H9 (cell line): Measurements from ENCODE around the gene SCNN1G. TPM values are rescaled to one million over a fixed set of nuclear protein-coding genes. Genes with fewer than 3 reads are reported as not detected.

Experiments used
- DNase-seq: peaks from one replicate; pipeline ENCODE4 v3.0.0-alpha.2; 2017
- H2AFZ ChIP-seq: one replicate; pipeline ENCODE4 v1.6.1; 2013; ENCODE audit warnings: mild to moderate bottlenecking, low read length, control low read depth, moderate library complexity
- H2AK5ac ChIP-seq: 2 replicates; pipeline ENCODE4 v1.6.1; 2013; ENCODE audit warnings: low read length, control low read depth, mixed read lengths; ENCODE audit not compliant: insufficient read length
- H2BK120ac ChIP-seq: one replicate; pipeline ENCODE4 v1.6.1; 2013; ENCODE audit warnings: low read depth, mild to moderate bottlenecking, low read length, control low read depth, inconsistent platforms; ENCODE audit not compliant: poor library complexity, severe bottlenecking
- H2BK12ac ChIP-seq: 2 replicates; pipeline ENCODE4 v1.6.1; 2013; ENCODE audit warnings: low read length, control low read depth, mixed read lengths, low read depth; ENCODE audit not compliant: insufficient read length
- H2BK15ac ChIP-seq: 2 replicates; pipeline ENCODE4 v1.6.1; 2013; ENCODE audit warnings: low read depth, low read length, control low read depth
- H2BK20ac ChIP-seq: one replicate; pipeline ENCODE4 v1.6.1; 2013; ENCODE audit warnings: low read depth, mild to moderate bottlenecking, low read length, control low read depth, inconsistent platforms; ENCODE audit not compliant: poor library complexity, severe bottlenecking
- H2BK5ac ChIP-seq: 2 replicates; pipeline ENCODE4 v1.6.1; 2013; ENCODE audit warnings: low read length, control low read depth, mixed read lengths; ENCODE audit not compliant: insufficient read length
- H3K14ac ChIP-seq: 2 replicates; pipeline ENCODE4 v1.6.1; 2013; ENCODE audit warnings: low read length, control low read depth; ENCODE audit not compliant: insufficient read depth
- H3K18ac ChIP-seq: 2 replicates; pipeline ENCODE4 v1.6.1; 2013; ENCODE audit warnings: low read depth, mild to moderate bottlenecking, mixed read lengths, low read length, control low read depth; ENCODE audit not compliant: insufficient read length
- H3K23ac ChIP-seq: 2 replicates; pipeline ENCODE4 v1.6.1; 2013; ENCODE audit warnings: low read length, control low read depth, mixed read lengths, low read depth; ENCODE audit not compliant: insufficient read length
- H3K23me2 ChIP-seq: 2 replicates; pipeline ENCODE4 v1.6.1; 2013; ENCODE audit warnings: low read depth, mild to moderate bottlenecking, mixed read lengths, low read length, control low read depth; ENCODE audit not compliant: insufficient read length, poor library complexity, severe bottlenecking
- H3K27ac ChIP-seq: 2 replicates; pipeline ENCODE4 v1.5.1; 2013; ENCODE audit warnings: low read length, control low read depth, mixed read lengths, low read depth; ENCODE audit not compliant: insufficient read length
- H3K27me3 ChIP-seq: 2 replicates; pipeline ENCODE4 v1.6.1; 2013; ENCODE audit warnings: low read length, control low read depth, inconsistent platforms; ENCODE audit not compliant: insufficient read depth
- H3K4ac ChIP-seq: 2 replicates; pipeline ENCODE4 v1.6.1; 2013; ENCODE audit warnings: low read depth, mild to moderate bottlenecking, control low read depth, inconsistent platforms, low read length, moderate library complexity
- H3K4me1 ChIP-seq: 2 replicates; pipeline ENCODE4 v1.6.1; 2013; ENCODE audit warnings: low read length, control low read depth, inconsistent platforms; ENCODE audit not compliant: insufficient read depth
- H3K4me2 ChIP-seq: 2 replicates; pipeline ENCODE4 v1.6.1; 2013; ENCODE audit warnings: low read length, control low read depth, mixed read lengths; ENCODE audit not compliant: insufficient read length, insufficient read depth
- H3K56ac ChIP-seq: 2 replicates; pipeline ENCODE4 v1.6.1; 2013; ENCODE audit warnings: low read depth, mild to moderate bottlenecking, mixed read lengths, low read length, control low read depth; ENCODE audit not compliant: insufficient read length
- H3K79me1 ChIP-seq: 2 replicates; pipeline ENCODE4 v1.6.1; 2013; ENCODE audit warnings: low read depth, mild to moderate bottlenecking, moderate library complexity, low read length, control low read depth, inconsistent platforms; ENCODE audit not compliant: insufficient read depth, poor library complexity, severe bottlenecking
- H3K79me2 ChIP-seq: 2 replicates; pipeline ENCODE4 v1.6.1; 2013; ENCODE audit warnings: low read length, control low read depth, inconsistent platforms; ENCODE audit not compliant: insufficient read depth
- H3K9ac ChIP-seq: 2 replicates; pipeline ENCODE4 v1.6.1; 2013; ENCODE audit warnings: low read length, control low read depth, mixed read lengths; ENCODE audit not compliant: insufficient read length; ENCODE audit errors: extremely low read depth
- H3K9me3 ChIP-seq: one replicate; pipeline ENCODE4 v1.6.1; 2013; ENCODE audit warnings: low read depth, low read length, inconsistent platforms; ENCODE audit not compliant: control insufficient read depth
- H3T11ph ChIP-seq: one replicate; pipeline ENCODE4 v1.6.1; 2013; ENCODE audit warnings: mild to moderate bottlenecking, low read length, control low read depth, inconsistent platforms
- H4K20me1 ChIP-seq: one replicate; pipeline ENCODE4 v1.6.1; 2013; ENCODE audit not compliant: control insufficient read depth, insufficient read length, insufficient read depth
- H4K5ac ChIP-seq: 2 replicates; pipeline ENCODE4 v1.6.1; 2013; ENCODE audit warnings: low read depth, mild to moderate bottlenecking, mixed read lengths, low read length, control low read depth; ENCODE audit not compliant: insufficient read length
- H4K8ac ChIP-seq: replicated peaks from 2 replicates; pipeline ENCODE4 v1.6.1; 2013; ENCODE audit warnings: low read length, control low read depth, mixed read lengths, low read depth; ENCODE audit not compliant: insufficient read length
- H4K91ac ChIP-seq: 2 replicates; pipeline ENCODE4 v1.6.1; 2013; ENCODE audit warnings: low read depth, mild to moderate bottlenecking, moderate library complexity, mixed read lengths, low read length, control low read depth; ENCODE audit not compliant: insufficient read length
- H3K27ac Mint-ChIP-seq, 3 experiments: 2 replicates in 2 of 3; 3 replicates in 1 of 3; pipeline ENCODE4 v1.8.0; 2020 to 2021; ENCODE audit warnings: mixed read lengths in 3 of 3, mild to moderate bottlenecking in 1 of 3, moderate library complexity in 1 of 3
- H3K27me3 Mint-ChIP-seq: 2 replicates; pipeline ENCODE4 v1.8.0; 2021; ENCODE audit warnings: low read depth, mild to moderate bottlenecking, moderate library complexity, mixed read lengths
- H3K36me3 Mint-ChIP-seq, 3 experiments: 2 replicates in 2 of 3; 3 replicates in 1 of 3; pipeline ENCODE4 v1.8.0; 2020 to 2021; ENCODE audit warnings: low read depth in 3 of 3, mixed read lengths in 3 of 3; ENCODE audit not compliant: insufficient read depth in 1 of 3
- H3K4me1 Mint-ChIP-seq, 2 experiments: 2 replicates each; pipeline ENCODE4 v1.8.0; 2020; ENCODE audit warnings: mixed read lengths in 2 of 2
- H3K4me3 Mint-ChIP-seq, 2 experiments: 2 replicates in 1 of 2; 3 replicates in 1 of 2; pipeline ENCODE4 v1.8.0; 2020 to 2021; ENCODE audit warnings: mild to moderate bottlenecking in 2 of 2, mixed read lengths in 2 of 2, moderate library complexity in 1 of 2
- H3K9me3 Mint-ChIP-seq, 2 experiments: 2 replicates in 1 of 2; 3 replicates in 1 of 2; pipeline ENCODE4 v1.8.0; 2020; ENCODE audit warnings: mild to moderate bottlenecking in 2 of 2, mixed read lengths in 2 of 2, moderate library complexity in 1 of 2
- WGBS: extraction: QIAGEN DNeasy Blood & Tissue Kit; methylation state at CpG from one replicate; pipeline ENCODE4 v1.1.7; 2013; ENCODE audit warnings: missing lambda C conversion rate, low lambda C conversion rate, mixed read lengths; ENCODE audit not compliant: insufficient read length; ENCODE audit errors: extremely low coverage; 5-methylcytosine and 5-hydroxymethylcytosine counted together
- total RNA-seq: library from RNA; stranded (reverse); gene quantifications from 2 replicates; pipeline ENCODE4 v1.2.1, GENCODE V29; 2021
- TF ChIP-seq, protein P1 (sequence below): fragments of 200-600 bp; sonication (generic); conservative IDR thresholded peaks from 3 replicates; pipeline ENCODE4 v1.8.0; 2021; ENCODE audit warnings: antibody characterized with exemption, mild to moderate bottlenecking

SCNN1G gene
- total RNA-seq, 1 experiment from 2014 or later, result 0.74 TPM

DNA sequence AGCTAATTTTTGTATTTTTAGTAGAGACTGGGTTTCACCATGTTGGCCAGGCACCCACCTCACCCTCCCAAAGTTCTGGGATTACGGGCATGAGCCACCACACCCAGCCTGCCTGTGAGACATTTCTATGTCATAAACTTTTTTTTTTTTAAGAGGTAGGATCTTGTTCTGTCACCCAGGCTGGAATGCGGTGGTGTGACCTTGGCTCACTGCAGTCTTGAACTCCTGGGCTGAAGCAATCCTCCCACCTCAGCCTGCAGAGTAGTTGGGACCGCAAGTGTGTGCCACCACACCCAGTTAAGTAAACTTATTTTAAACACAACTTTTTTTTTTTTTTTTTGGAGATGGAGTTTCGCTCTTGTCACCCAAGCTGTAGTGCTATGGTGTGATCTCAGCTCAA is 47.2 kb downstream of the SCNN1G start:
- no peak overlapping the region for H2BK12ac ChIP-seq
- H2AK5ac ChIP-seq, result no peak overlapping the region
- H4K5ac ChIP-seq, result no peak overlapping the region
- no peak overlapping the region for H4K8ac ChIP-seq
- H3K4me2 ChIP-seq, result no peak overlapping the region
- H3K9ac ChIP-seq, result no peak overlapping the region
- WGBS, result no CpG with 5 or more reads among the region's 4 CpGs
- Mint-ChIP-seq H3K27ac (no peak overlapping the region), H3K36me3 (peaks cover 0 to 2% (median 0%) of the 10 kb centered on the region in 3 experiments; a peak in 1 of 7 replicates), H3K9me3 (peaks cover 0 to 2% of the 10 kb centered on the region in 2 experiments; a peak in 1 of 5 replicates), H3K4me3 (no peak overlapping the region), H3K27me3 (peaks cover 1% of the 10 kb centered on the region; the same call in 1 of the 2 replicates), H3K4me1 (peaks cover 2 to 5% of the 10 kb centered on the region in 2 experiments)
- H3K4ac ChIP-seq, result no peak overlapping the region
- H3K79me1 ChIP-seq, result no peaks in the 10 kb centered on the region
- no peak overlapping the region for H3K56ac ChIP-seq
- no peak overlapping the region for H2BK15ac ChIP-seq
- no peak overlapping the region for H3K18ac ChIP-seq
- H3K79me2 ChIP-seq, result no peaks in the 10 kb centered on the region
- H3K27me3 ChIP-seq, result no peaks in the 10 kb centered on the region
- H3K23me2 ChIP-seq, result no peaks in the 10 kb centered on the region
- H2AFZ ChIP-seq, result no peak overlapping the region
- H3K23ac ChIP-seq, result no peak overlapping the region
- no peak overlapping the region for H2BK20ac ChIP-seq
- H3K9me3 ChIP-seq, result no peaks in the 10 kb centered on the region
- no peak overlapping the region for H2BK5ac ChIP-seq
- TF ChIP-seq, protein P1, sequence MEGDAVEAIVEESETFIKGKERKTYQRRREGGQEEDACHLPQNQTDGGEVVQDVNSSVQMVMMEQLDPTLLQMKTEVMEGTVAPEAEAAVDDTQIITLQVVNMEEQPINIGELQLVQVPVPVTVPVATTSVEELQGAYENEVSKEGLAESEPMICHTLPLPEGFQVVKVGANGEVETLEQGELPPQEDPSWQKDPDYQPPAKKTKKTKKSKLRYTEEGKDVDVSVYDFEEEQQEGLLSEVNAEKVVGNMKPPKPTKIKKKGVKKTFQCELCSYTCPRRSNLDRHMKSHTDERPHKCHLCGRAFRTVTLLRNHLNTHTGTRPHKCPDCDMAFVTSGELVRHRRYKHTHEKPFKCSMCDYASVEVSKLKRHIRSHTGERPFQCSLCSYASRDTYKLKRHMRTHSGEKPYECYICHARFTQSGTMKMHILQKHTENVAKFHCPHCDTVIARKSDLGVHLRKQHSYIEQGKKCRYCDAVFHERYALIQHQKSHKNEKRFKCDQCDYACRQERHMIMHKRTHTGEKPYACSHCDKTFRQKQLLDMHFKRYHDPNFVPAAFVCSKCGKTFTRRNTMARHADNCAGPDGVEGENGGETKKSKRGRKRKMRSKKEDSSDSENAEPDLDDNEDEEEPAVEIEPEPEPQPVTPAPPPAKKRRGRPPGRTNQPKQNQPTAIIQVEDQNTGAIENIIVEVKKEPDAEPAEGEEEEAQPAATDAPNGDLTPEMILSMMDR, result no peak
- no peak overlapping the region for H2BK120ac ChIP-seq
- DNase-seq, result no peak
- H3K4me1 ChIP-seq, result no peaks in the 10 kb centered on the region
- H3K14ac ChIP-seq, result no peak overlapping the region
- H4K20me1 ChIP-seq, result no peaks in the 10 kb centered on the region
- H4K91ac ChIP-seq, result no peak overlapping the region
- no peak overlapping the region for H3K27ac ChIP-seq
- no peak overlapping the region for H3T11ph ChIP-seq
